ENCODE measurements around the gene OR1B1.

DNA sequence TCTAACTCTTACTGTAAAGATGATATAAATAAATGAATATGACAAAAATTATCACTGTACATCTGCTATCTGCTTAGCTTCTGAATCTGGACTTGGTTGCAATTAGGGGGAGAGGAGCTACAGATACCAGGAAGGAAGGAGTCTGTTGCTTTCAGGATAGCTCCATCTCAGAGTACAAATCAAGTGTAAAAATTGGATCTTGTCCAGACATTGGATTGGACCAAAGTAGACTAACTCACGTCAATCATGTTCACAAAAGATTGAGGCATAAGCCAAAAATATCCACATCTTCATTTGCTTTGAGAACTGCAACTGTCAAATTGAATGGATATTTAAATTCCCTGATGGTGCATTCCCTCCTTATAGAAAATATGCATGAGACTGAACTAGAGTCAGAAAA is 51.7 kb downstream of the OR1B1 start:
- TF ChIP-seq, protein P1, sequence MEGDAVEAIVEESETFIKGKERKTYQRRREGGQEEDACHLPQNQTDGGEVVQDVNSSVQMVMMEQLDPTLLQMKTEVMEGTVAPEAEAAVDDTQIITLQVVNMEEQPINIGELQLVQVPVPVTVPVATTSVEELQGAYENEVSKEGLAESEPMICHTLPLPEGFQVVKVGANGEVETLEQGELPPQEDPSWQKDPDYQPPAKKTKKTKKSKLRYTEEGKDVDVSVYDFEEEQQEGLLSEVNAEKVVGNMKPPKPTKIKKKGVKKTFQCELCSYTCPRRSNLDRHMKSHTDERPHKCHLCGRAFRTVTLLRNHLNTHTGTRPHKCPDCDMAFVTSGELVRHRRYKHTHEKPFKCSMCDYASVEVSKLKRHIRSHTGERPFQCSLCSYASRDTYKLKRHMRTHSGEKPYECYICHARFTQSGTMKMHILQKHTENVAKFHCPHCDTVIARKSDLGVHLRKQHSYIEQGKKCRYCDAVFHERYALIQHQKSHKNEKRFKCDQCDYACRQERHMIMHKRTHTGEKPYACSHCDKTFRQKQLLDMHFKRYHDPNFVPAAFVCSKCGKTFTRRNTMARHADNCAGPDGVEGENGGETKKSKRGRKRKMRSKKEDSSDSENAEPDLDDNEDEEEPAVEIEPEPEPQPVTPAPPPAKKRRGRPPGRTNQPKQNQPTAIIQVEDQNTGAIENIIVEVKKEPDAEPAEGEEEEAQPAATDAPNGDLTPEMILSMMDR (conservative IDR thresholded peaks at IDR 0.05; ENCODE audit: low read depth, low read length): no peak
- TF ChIP-seq RFX5 (IDR thresholded peaks at IDR 0.05; ENCODE audit: low read depth, low read length): no peak
- TF ChIP-seq MXI1 (IDR thresholded peaks at IDR 0.05; ENCODE audit: borderline replicate concordance, low read depth, low read length): no peak
- TF ChIP-seq CEBPB (IDR thresholded peaks at IDR 0.05; ENCODE audit: low read depth, low read length): no peak
- no peak for TF ChIP-seq POLR2A (IDR thresholded peaks at IDR 0.05; ENCODE audit: low read depth, low read length)

Data from IMR-90 (cell line).